ENCODE data around the gene LASP1NB.

Gene LASP1NB

DNA sequence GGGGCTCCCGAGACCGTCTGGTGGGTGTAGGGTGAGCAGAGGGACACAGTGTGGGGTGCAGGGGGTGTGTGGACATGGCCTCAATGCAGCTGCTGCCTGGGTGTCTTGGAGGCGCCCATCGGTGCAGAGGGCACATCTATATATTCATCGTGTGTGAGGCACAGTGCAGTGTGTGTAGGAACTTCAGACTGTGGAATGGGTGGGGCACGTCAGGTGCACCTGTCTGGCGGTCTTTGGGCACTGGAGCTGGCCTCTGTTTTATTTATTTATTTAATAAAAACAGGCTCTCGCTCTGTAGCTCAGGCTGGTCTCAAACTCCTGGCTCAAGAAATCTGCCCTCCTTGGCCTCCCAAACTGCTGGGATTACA, 38.8 kb upstream of the LASP1NB start:
- H3K27ac ChIP-seq = peak overlapping the region in 3 of 4 donors; percentile 76 to 94 (median 90)
- H3K9me3 ChIP-seq = no peaks in the 10 kb centered on the region
- whole genome bisulfite sequencing, 2 donors = 41 to 47% methylated on average over 8 of the region's 8 CpGs
- H3K4me3 ChIP-seq = no peak overlapping the region
- DNase-seq (ENCODE audit: low spot score in 2 of 2) = no peak
- TF ChIP-seq, protein P1, sequence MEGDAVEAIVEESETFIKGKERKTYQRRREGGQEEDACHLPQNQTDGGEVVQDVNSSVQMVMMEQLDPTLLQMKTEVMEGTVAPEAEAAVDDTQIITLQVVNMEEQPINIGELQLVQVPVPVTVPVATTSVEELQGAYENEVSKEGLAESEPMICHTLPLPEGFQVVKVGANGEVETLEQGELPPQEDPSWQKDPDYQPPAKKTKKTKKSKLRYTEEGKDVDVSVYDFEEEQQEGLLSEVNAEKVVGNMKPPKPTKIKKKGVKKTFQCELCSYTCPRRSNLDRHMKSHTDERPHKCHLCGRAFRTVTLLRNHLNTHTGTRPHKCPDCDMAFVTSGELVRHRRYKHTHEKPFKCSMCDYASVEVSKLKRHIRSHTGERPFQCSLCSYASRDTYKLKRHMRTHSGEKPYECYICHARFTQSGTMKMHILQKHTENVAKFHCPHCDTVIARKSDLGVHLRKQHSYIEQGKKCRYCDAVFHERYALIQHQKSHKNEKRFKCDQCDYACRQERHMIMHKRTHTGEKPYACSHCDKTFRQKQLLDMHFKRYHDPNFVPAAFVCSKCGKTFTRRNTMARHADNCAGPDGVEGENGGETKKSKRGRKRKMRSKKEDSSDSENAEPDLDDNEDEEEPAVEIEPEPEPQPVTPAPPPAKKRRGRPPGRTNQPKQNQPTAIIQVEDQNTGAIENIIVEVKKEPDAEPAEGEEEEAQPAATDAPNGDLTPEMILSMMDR (IDR thresholded peaks at IDR 0.05) = no peak
- H3K4me1 ChIP-seq = peaks cover 0 to 100% (median 64%) of the 10 kb centered on the region in 4 donors
- H3K36me3 ChIP-seq = peaks cover 0 to 40% (median 4%) of the 10 kb centered on the region in 3 donors
- no peaks in the 10 kb centered on the region for H3K27me3 ChIP-seq

DNA sequence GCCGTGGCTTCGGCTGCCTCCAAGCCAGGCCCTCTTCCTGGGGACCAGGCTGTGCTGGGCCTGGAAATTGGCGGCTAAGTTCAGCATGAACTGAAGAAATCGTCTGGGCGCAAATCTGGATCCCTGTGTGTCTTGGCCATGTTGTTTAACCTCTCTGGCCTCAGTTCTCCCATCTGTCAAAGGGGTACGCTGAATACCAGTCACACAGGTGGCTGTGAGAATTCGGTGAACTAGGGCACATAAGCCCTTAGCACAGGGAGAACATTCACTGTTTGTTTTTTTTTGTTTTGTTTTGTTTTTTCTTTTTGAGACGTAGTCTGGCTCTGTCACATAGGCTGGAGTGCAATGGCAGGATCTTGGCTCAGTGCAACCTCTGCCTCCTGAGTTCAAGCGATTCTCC, 36.6 kb upstream of the LASP1NB start:
- Histone ChIP-seq H3K4me3 (no peak overlapping the region), H3K36me3 (peaks cover 4 to 56% (median 4%) of the 10 kb centered on the region in 3 donors), H3K9me3 (no peaks in the 10 kb centered on the region), H3K27me3 (no peaks in the 10 kb centered on the region), H3K4me1 (peaks cover 0 to 96% (median 59%) of the 10 kb centered on the region in 4 donors), H3K27ac (peak overlapping the region in 1 of 4 donors; percentile 49)
- no peak for DNase-seq (ENCODE audit: low spot score in 2 of 2)
- WGBS, 2 donors = 78 to 80% methylated on average over 9 of the region's 9 CpGs
- TF ChIP-seq EP300 (IDR thresholded peaks at IDR 0.05) (no peak), POLR2A (IDR thresholded peaks at IDR 0.05) (no peak)
- TF ChIP-seq, protein P1 (IDR thresholded peaks at IDR 0.05) = no peak

DNA sequence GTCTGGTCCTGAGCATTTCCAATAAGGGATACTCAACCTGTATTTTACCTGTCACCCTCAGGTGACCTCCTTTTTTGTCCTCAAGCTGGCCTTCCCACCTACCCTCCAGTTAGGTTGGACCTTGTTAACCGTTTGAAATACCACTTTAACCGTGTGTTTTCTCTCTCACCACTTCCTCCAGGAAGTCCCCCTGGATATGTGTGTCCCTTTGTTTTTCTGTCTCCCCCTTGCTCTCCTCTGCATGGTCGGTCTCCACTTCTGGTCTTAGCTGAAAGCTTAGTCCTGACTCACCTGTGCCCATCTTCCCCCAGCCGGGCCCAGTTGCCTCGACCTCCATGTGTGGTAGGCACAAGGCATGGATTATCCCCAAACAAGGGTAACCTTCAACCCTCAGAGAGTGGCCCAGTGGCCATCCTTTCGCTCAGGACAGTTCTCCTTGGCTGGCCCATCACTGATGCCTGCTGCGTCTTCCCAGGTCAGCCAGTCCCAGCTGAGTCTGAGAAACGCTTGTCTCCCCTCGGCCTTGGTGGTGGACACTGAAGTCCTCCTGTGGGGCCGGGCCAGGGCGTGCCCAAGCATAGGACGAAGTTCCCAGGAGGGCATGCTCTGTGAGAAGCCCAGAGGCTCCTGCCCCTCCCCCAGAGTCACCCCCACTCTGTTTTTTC, 35.5 kb upstream of the LASP1NB start:
- Histone ChIP-seq H3K9me3 (no peaks in the 10 kb centered on the region), H3K27me3 (no peaks in the 10 kb centered on the region), H3K4me1 (peaks cover 0 to 95% (median 55%) of the 10 kb centered on the region in 4 donors), H3K4me3 (no peak overlapping the region), H3K27ac (peak overlapping the region in 2 of 4 donors; percentile 38 to 46), H3K36me3 (peaks cover 4 to 61% (median 4%) of the 10 kb centered on the region in 3 donors)
- DNase-seq (ENCODE audit: low spot score in 2 of 2) = no peak
- TF ChIP-seq EP300 (IDR thresholded peaks at IDR 0.05) = no peak
- 75 to 76% methylated on average over 12 of the region's 12 CpGs for WGBS, 2 donors

DNA sequence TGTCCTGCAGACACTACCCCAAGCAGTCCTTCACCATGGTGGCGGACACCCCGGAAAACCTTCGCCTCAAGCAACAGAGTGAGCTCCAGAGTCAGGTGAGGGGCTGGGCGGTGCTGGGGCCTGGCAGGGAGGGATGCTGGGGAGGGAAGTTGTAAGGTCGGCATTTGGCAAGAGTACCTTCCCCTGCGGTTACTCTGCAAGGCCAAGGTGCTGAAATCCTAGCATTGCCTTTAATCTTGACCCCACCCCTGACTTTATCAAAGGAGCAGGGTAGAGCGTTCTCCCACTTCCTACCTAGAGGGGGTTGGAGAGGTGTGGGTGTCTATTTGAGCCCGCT, 35.0 kb upstream of the LASP1NB start:
- WGBS, 2 donors = 93% methylated on average over 8 of the region's 8 CpGs
- TF ChIP-seq POLR2A (IDR thresholded peaks at IDR 0.05) (no peak), EP300 (IDR thresholded peaks at IDR 0.05) (no peak)
- TF ChIP-seq, protein P1 (IDR thresholded peaks at IDR 0.05) = no peak
- peak overlapping the region in 2 of 4 donors; percentile 23 to 46 for H3K27ac ChIP-seq
- H3K4me3 ChIP-seq = no peak overlapping the region
- H3K36me3 ChIP-seq = peaks cover 4 to 62% (median 4%) of the 10 kb centered on the region in 3 donors
- no peaks in the 10 kb centered on the region for H3K27me3 ChIP-seq
- H3K9me3 ChIP-seq = no peaks in the 10 kb centered on the region
- peaks cover 0 to 90% (median 50%) of the 10 kb centered on the region in 4 donors for H3K4me1 ChIP-seq
- no peak for DNase-seq (ENCODE audit: low spot score in 2 of 2)

DNA sequence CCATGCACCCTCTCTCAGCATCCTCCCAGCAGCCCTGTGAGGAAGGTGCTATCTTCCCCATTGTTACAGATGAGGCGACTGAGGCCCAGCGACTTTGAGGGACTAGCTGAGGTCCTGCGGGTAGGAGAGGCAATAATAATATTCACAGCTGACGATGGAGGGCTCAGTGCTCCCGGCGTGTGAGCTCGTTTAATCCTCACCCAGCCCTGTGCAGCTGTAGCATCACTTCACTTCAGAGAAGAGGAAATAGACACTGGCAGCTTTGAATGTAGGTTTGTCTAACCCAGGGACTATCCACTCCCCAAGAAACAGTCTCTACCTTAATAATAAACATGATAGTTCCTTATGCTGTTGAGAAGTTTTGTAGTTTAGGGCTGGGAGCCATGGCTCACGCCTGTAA, 34.0 kb upstream of the LASP1NB start:
- H3K27ac ChIP-seq = peak overlapping the region in 1 of 4 donors; percentile 46
- H3K4me3 ChIP-seq = no peak overlapping the region
- H3K9me3 ChIP-seq = no peaks in the 10 kb centered on the region
- WGBS, 2 donors = 72 to 78% methylated on average over 8 of the region's 8 CpGs
- H3K27me3 ChIP-seq = no peaks in the 10 kb centered on the region
- peaks cover 4 to 71% (median 4%) of the 10 kb centered on the region in 3 donors for H3K36me3 ChIP-seq
- TF ChIP-seq EP300 (IDR thresholded peaks at IDR 0.05) = no peak
- TF ChIP-seq POLR2A (IDR thresholded peaks at IDR 0.05) = no peak
- TF ChIP-seq, protein P1 (IDR thresholded peaks at IDR 0.05) = no peak
- H3K4me1 ChIP-seq = peaks cover 0 to 90% (median 48%) of the 10 kb centered on the region in 4 donors
- DNase-seq (ENCODE audit: low spot score in 2 of 2) = no peak

All from tibial nerve (tissue), 4 donors.